GM23338 (cell line): ENCODE results near the gene MVB12B. TPM values are rescaled to one million over a fixed set of nuclear protein-coding genes. Genes with fewer than 3 reads are reported as not detected.
A peak's percentile ranks its signal among the peaks of the same experiment; 100 is the strongest.

Experiments
- ATAC-seq: fragments of 200-7000 bp; cut with Tn5 transposase; 3 replicates; pipeline ENCODE4 v1.9.1; 2020
- DNase-seq: peaks from one replicate; pipeline ENCODE4 v3.0.0-alpha.2; 2015; ENCODE audit warnings: low spot score
- H2AFZ ChIP-seq: fragments of 200-600 bp; sonication (generic); 2 replicates; pipeline ENCODE4 v1.8.0; 2016; ENCODE audit warnings: antibody characterized with exemption, mild to moderate bottlenecking, moderate library complexity
- H3F3A ChIP-seq: fragments of 200-600 bp; sonication (generic); replicated peaks from 2 replicates; pipeline ENCODE4 v1.8.0; 2017; ENCODE audit warnings: antibody characterized with exemption, mixed run types, low read depth
- H3K27ac ChIP-seq: fragments of 200-600 bp; sonication (generic); 2 replicates; pipeline ENCODE4 v1.6.1; 2016; ENCODE audit warnings: low read depth
- H3K27me3 ChIP-seq: fragments of 200-600 bp; sonication (generic); 2 replicates; pipeline ENCODE4 v1.8.0; 2016; ENCODE audit warnings: mild to moderate bottlenecking, mixed run types, moderate library complexity; ENCODE audit not compliant: insufficient read depth
- H3K36me3 ChIP-seq: fragments of 200-600 bp; sonication (generic); 2 replicates; pipeline ENCODE4 v1.8.0; 2016; ENCODE audit warnings: mild to moderate bottlenecking; ENCODE audit not compliant: insufficient read depth
- H3K4me1 ChIP-seq: fragments of 200-600 bp; sonication (generic); 2 replicates; pipeline ENCODE4 v1.8.0; 2016; ENCODE audit warnings: mild to moderate bottlenecking, moderate library complexity; ENCODE audit not compliant: insufficient read depth
- H3K4me2 ChIP-seq: fragments of 200-600 bp; sonication (generic); 2 replicates; pipeline ENCODE4 v1.7.1; 2017; ENCODE audit warnings: mixed run types
- H3K4me3 ChIP-seq: fragments of 200-600 bp; sonication (generic); 2 replicates; pipeline ENCODE4 v1.6.1; 2016; ENCODE audit warnings: mixed run types
- H3K79me2 ChIP-seq: fragments of 200-600 bp; sonication (generic); replicated peaks from 2 replicates; pipeline ENCODE4 v1.8.0; 2017; ENCODE audit warnings: mild to moderate bottlenecking; ENCODE audit not compliant: insufficient read depth
- H3K9me2 ChIP-seq: fragments of 200-600 bp; sonication (generic); 2 replicates; pipeline ENCODE4 v1.8.0; 2017; ENCODE audit not compliant: insufficient read depth
- H4K20me1 ChIP-seq: fragments of 200-600 bp; sonication (generic); replicated peaks from 2 replicates; pipeline ENCODE4 v1.8.0; 2017; ENCODE audit warnings: mild to moderate bottlenecking; ENCODE audit not compliant: insufficient read depth
- H3K27ac Mint-ChIP-seq: 2 replicates; pipeline ENCODE4 v1.8.0; 2020; ENCODE audit warnings: inconsistent platforms, mild to moderate bottlenecking, moderate library complexity, mixed read lengths
- H3K27me3 Mint-ChIP-seq: 3 replicates; pipeline ENCODE4 v1.8.0; 2022; ENCODE audit warnings: low read depth, mild to moderate bottlenecking, moderate library complexity, mixed read lengths, inconsistent platforms; ENCODE audit not compliant: insufficient read depth, poor library complexity
- H3K36me3 Mint-ChIP-seq: 3 replicates; pipeline ENCODE4 v1.8.0; 2021; ENCODE audit warnings: low read depth, mild to moderate bottlenecking, inconsistent platforms, moderate library complexity, mixed read lengths
- H3K4me1 Mint-ChIP-seq: 3 replicates; pipeline ENCODE4 v1.8.0; 2020; ENCODE audit warnings: mild to moderate bottlenecking, inconsistent platforms, mixed read lengths
- H3K4me3 Mint-ChIP-seq: 3 replicates; pipeline ENCODE4 v1.8.0; 2021; ENCODE audit warnings: moderate library complexity, mild to moderate bottlenecking, inconsistent platforms, mixed read lengths
- H3K9me3 Mint-ChIP-seq: 3 replicates; pipeline ENCODE4 v1.8.0; 2020; ENCODE audit warnings: moderate library complexity, mild to moderate bottlenecking, inconsistent platforms, mixed read lengths
- CREB1 ChIP-seq: fragments of 250-450 bp; sonication (Bioruptor Pico); IDR thresholded peaks from 2 replicates; pipeline ENCODE4 v1.5.0; 2020; ENCODE audit warnings: low read depth, mild to moderate bottlenecking, moderate library complexity
- EZH2 ChIP-seq: fragments of 200-600 bp; sonication (generic); IDR thresholded peaks from one replicate; pipeline ENCODE4 v1.8.0; 2017; ENCODE audit warnings: antibody characterized with exemption, mild to moderate bottlenecking, low read depth; ENCODE audit not compliant: unreplicated experiment
- JUNB ChIP-seq: IDR thresholded peaks from one replicate; pipeline ENCODE4 v1.6.1; 2016; ENCODE audit warnings: antibody characterized with exemption; ENCODE audit not compliant: unreplicated experiment
- NANOG ChIP-seq: IDR thresholded peaks from 2 replicates; pipeline ENCODE4 v1.6.1; 2016; ENCODE audit warnings: antibody characterized with exemption, borderline replicate concordance
- POLR2AphosphoS5 ChIP-seq: IDR thresholded peaks from 2 replicates; pipeline ENCODE4 v1.6.1; 2016; ENCODE audit warnings: antibody characterized with exemption, low read depth
- STAT1 ChIP-seq: IDR thresholded peaks from one replicate; pipeline ENCODE4 v1.6.1; 2016; ENCODE audit warnings: antibody characterized with exemption; ENCODE audit not compliant: unreplicated experiment
- ZNF114 ChIP-seq: fragments of 250-450 bp; sonication (Bioruptor Pico); IDR thresholded peaks from 2 replicates; pipeline ENCODE4 v1.5.0; 2020; ENCODE audit warnings: mild to moderate bottlenecking, moderate library complexity
- ZNF331 ChIP-seq: fragments of 250-450 bp; sonication (Bioruptor Pico); IDR thresholded peaks from 2 replicates; pipeline ENCODE4 v1.5.0; 2020; ENCODE audit warnings: low read depth, mild to moderate bottlenecking, moderate library complexity
- polyA plus RNA-seq: library from polyadenylated mRNA; unstranded; fragments of >200 nt; fragmentation: Nextera tagmentation; extraction: Ambion mirVana; gene quantifications from 2 replicates; pipeline ENCODE4 v1.2.1, GENCODE V29; 2016
- total RNA-seq: library from RNA; depleted of rRNA; stranded (reverse); fragments of >200 nt; shearing (Covaris generic); gene quantifications from 2 replicates; pipeline ENCODE4 v1.2.3, GENCODE V29; 2014
- TF ChIP-seq, protein P1 (sequence below): IDR thresholded peaks from one replicate; pipeline ENCODE4 v1.6.1; 2018; ENCODE audit warnings: antibody characterized with exemption; ENCODE audit not compliant: unreplicated experiment
- TF ChIP-seq, protein P2 (sequence below): IDR thresholded peaks from 2 replicates; pipeline ENCODE4 v1.6.1; 2016; ENCODE audit warnings: antibody characterized with exemption
- TF ChIP-seq, protein P3 (sequence below), 2 experiments: fragments of 200-600 bp in 1 of 2; sonication (generic) in 1 of 2; conservative IDR thresholded peaks; 2 replicates each; pipeline versions ENCODE4 v1.5.1 to v1.6.1; 2016 to 2017; ENCODE audit warnings: antibody characterized with exemption in 2 of 2, low read depth in 2 of 2, mild to moderate bottlenecking in 2 of 2, moderate library complexity in 1 of 2
- TF ChIP-seq, protein P4 (sequence below): fragments of 250-450 bp; sonication (Bioruptor Pico); IDR thresholded peaks from 2 replicates; pipeline ENCODE4 v1.5.0; 2020; ENCODE audit warnings: mild to moderate bottlenecking, moderate library complexity

The MVB12B gene
- total and polyA plus RNA-seq, 2 experiments from 2014 or later = 1.9 to 6.6 TPM

DNA sequence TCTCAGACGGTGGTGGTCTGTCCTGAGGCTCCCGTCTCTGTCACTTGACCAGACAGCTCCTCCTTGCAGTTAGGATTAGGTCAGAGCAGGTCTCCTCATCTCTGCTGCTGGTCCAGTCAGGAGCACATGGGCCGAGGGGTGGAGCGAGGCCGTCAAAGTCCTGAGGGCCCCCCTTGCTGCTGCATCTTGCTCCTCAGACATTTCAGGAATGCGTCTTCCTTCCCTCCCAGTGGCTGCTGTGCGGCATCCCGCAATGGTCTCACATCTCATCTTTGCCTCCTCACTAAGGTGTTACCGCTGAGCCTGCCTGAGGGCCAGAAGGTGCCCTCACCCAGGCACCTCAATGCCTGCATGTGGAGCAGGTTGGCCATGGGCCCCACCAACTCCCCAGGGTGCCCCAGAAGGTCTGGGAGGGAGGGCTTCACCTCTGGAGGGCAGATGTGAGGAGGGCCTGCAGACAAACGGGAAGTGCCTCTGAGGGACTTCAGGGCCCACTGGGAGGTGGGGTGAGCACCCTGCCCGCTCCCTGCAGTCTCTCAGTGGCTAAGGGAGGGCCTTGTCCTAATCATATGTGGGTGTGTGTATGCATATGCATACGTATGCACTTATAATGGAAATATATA is 149.4 kb downstream of the MVB12B start:
- peak; percentile 21; the same call in 1 of the 3 replicates for ATAC-seq
- H3K4me2 ChIP-seq = no peak overlapping the region
- no peak overlapping the region for H3K27ac ChIP-seq

More for the DNA sequence above, 149.4 kb downstream of the MVB12B start:
- Histone ChIP-seq H3K27me3 (no peaks in the 10 kb centered on the region), H2AFZ (no peak overlapping the region), H3K9me2 (no peaks in the 10 kb centered on the region), H3K36me3 (no peaks in the 10 kb centered on the region), H3F3A (no peaks in the 10 kb centered on the region), H3K4me1 (peaks cover 14% of the 10 kb centered on the region), H3K4me3 (no peak overlapping the region), H4K20me1 (no peaks in the 10 kb centered on the region), H3K79me2 (no peaks in the 10 kb centered on the region)
- TF ChIP-seq, protein P1, sequence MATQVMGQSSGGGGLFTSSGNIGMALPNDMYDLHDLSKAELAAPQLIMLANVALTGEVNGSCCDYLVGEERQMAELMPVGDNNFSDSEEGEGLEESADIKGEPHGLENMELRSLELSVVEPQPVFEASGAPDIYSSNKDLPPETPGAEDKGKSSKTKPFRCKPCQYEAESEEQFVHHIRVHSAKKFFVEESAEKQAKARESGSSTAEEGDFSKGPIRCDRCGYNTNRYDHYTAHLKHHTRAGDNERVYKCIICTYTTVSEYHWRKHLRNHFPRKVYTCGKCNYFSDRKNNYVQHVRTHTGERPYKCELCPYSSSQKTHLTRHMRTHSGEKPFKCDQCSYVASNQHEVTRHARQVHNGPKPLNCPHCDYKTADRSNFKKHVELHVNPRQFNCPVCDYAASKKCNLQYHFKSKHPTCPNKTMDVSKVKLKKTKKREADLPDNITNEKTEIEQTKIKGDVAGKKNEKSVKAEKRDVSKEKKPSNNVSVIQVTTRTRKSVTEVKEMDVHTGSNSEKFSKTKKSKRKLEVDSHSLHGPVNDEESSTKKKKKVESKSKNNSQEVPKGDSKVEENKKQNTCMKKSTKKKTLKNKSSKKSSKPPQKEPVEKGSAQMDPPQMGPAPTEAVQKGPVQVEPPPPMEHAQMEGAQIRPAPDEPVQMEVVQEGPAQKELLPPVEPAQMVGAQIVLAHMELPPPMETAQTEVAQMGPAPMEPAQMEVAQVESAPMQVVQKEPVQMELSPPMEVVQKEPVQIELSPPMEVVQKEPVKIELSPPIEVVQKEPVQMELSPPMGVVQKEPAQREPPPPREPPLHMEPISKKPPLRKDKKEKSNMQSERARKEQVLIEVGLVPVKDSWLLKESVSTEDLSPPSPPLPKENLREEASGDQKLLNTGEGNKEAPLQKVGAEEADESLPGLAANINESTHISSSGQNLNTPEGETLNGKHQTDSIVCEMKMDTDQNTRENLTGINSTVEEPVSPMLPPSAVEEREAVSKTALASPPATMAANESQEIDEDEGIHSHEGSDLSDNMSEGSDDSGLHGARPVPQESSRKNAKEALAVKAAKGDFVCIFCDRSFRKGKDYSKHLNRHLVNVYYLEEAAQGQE = no peak
- no peak for TF ChIP-seq POLR2AphosphoS5
- TF ChIP-seq CREB1 (CRISPR knock-in tag) = no peak
- TF ChIP-seq NANOG = no peak
- no peak for TF ChIP-seq JUNB
- TF ChIP-seq, protein P2, sequence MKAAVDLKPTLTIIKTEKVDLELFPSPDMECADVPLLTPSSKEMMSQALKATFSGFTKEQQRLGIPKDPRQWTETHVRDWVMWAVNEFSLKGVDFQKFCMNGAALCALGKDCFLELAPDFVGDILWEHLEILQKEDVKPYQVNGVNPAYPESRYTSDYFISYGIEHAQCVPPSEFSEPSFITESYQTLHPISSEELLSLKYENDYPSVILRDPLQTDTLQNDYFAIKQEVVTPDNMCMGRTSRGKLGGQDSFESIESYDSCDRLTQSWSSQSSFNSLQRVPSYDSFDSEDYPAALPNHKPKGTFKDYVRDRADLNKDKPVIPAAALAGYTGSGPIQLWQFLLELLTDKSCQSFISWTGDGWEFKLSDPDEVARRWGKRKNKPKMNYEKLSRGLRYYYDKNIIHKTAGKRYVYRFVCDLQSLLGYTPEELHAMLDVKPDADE = no peak
- TF ChIP-seq, protein P3, sequence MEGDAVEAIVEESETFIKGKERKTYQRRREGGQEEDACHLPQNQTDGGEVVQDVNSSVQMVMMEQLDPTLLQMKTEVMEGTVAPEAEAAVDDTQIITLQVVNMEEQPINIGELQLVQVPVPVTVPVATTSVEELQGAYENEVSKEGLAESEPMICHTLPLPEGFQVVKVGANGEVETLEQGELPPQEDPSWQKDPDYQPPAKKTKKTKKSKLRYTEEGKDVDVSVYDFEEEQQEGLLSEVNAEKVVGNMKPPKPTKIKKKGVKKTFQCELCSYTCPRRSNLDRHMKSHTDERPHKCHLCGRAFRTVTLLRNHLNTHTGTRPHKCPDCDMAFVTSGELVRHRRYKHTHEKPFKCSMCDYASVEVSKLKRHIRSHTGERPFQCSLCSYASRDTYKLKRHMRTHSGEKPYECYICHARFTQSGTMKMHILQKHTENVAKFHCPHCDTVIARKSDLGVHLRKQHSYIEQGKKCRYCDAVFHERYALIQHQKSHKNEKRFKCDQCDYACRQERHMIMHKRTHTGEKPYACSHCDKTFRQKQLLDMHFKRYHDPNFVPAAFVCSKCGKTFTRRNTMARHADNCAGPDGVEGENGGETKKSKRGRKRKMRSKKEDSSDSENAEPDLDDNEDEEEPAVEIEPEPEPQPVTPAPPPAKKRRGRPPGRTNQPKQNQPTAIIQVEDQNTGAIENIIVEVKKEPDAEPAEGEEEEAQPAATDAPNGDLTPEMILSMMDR (conservative IDR thresholded peaks at IDR 0.05; ENCODE audit: low read depth in 2 of 2) = no peak
- no peak for TF ChIP-seq STAT1
- no peak for TF ChIP-seq EZH2
- no peak for TF ChIP-seq ZNF331
- TF ChIP-seq, protein P4, sequence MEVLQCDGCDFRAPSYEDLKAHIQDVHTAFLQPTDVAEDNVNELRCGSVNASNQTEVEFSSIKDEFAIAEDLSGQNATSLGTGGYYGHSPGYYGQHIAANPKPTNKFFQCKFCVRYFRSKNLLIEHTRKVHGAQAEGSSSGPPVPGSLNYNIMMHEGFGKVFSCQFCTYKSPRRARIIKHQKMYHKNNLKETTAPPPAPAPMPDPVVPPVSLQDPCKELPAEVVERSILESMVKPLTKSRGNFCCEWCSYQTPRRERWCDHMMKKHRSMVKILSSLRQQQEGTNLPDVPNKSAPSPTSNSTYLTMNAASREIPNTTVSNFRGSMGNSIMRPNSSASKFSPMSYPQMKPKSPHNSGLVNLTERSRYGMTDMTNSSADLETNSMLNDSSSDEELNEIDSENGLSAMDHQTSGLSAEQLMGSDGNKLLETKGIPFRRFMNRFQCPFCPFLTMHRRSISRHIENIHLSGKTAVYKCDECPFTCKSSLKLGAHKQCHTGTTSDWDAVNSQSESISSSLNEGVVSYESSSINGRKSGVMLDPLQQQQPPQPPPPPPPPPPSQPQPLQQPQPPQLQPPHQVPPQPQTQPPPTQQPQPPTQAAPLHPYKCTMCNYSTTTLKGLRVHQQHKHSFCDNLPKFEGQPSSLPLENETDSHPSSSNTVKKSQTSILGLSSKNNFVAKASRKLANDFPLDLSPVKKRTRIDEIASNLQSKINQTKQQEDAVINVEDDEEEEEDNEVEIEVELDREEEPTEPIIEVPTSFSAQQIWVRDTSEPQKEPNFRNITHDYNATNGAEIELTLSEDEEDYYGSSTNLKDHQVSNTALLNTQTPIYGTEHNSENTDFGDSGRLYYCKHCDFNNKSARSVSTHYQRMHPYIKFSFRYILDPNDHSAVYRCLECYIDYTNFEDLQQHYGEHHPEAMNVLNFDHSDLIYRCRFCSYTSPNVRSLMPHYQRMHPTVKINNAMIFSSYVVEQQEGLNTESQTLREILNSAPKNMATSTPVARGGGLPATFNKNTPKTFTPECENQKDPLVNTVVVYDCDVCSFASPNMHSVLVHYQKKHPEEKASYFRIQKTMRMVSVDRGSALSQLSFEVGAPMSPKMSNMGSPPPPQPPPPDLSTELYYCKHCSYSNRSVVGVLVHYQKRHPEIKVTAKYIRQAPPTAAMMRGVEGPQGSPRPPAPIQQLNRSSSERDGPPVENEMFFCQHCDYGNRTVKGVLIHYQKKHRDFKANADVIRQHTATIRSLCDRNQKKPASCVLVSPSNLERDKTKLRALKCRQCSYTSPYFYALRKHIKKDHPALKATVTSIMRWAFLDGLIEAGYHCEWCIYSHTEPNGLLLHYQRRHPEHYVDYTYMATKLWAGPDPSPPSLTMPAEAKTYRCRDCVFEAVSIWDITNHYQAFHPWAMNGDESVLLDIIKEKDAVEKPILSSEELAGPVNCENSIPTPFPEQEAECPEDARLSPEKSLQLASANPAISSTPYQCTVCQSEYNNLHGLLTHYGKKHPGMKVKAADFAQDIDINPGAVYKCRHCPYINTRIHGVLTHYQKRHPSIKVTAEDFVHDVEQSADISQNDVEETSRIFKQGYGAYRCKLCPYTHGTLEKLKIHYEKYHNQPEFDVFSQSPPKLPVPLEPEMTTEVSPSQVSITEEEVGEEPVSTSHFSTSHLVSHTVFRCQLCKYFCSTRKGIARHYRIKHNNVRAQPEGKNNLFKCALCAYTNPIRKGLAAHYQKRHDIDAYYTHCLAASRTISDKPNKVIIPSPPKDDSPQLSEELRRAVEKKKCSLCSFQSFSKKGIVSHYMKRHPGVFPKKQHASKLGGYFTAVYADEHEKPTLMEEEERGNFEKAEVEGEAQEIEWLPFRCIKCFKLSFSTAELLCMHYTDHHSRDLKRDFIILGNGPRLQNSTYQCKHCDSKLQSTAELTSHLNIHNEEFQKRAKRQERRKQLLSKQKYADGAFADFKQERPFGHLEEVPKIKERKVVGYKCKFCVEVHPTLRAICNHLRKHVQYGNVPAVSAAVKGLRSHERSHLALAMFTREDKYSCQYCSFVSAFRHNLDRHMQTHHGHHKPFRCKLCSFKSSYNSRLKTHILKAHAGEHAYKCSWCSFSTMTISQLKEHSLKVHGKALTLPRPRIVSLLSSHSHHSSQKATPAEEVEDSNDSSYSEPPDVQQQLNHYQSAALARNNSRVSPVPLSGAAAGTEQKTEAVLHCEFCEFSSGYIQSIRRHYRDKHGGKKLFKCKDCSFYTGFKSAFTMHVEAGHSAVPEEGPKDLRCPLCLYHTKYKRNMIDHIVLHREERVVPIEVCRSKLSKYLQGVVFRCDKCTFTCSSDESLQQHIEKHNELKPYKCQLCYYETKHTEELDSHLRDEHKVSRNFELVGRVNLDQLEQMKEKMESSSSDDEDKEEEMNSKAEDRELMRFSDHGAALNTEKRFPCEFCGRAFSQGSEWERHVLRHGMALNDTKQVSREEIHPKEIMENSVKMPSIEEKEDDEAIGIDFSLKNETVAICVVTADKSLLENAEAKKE = no peak
- TF ChIP-seq ZNF114 (CRISPR knock-in tag) = no peak
- Mint-ChIP-seq H3K4me3 (no peak overlapping the region), H3K27ac (no peak overlapping the region), H3K4me1 (peaks cover 28% of the 10 kb centered on the region), H3K27me3 (peaks cover 6% of the 10 kb centered on the region), H3K36me3 (no peaks in the 10 kb centered on the region), H3K9me3 (no peaks in the 10 kb centered on the region; the same call in 2 of the 3 replicates)
- peak; percentile 36 for DNase-seq
